Measurements from ENCODE around the gene ONECUT1.

DNA sequence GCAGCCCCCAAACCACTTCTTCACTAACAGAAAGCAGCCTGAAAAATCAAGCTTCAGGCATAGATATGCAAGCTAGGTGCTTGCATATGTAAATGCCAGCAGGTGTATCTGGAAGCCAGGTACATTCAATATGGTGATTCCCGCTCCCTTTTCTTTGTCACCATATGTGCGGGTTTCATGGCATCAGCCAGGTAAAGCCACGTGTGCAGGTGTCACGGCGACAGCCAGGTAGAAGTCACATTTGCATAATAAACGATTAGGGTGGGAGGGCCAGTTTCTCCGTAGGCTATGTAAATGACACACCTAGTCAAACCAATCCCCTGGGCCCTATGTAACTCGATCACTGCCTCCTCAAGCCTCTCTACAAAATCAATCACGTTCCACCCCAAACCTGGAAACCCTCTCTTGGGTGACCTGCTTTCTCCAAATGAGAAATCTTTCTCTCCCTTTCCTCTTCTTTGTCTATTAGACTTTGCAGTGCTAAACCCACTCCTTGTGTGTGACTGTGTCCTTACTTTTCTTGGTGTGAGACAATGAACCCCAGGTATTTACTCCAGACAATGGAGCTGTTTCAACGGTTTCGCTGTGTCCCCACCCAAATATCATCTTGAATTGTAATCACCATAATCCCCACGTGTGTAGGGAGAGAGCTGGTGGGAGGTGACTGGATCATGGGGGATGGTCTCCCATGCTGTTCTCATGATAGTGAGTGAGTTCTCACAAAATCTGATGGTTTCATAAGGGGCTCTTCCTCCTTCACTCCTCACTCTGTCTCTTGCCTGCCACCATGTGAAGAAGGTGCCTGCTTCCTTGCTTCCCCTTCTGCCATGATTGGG is 44.6 kb downstream of the ONECUT1 start:
- TF ChIP-seq, protein P1, sequence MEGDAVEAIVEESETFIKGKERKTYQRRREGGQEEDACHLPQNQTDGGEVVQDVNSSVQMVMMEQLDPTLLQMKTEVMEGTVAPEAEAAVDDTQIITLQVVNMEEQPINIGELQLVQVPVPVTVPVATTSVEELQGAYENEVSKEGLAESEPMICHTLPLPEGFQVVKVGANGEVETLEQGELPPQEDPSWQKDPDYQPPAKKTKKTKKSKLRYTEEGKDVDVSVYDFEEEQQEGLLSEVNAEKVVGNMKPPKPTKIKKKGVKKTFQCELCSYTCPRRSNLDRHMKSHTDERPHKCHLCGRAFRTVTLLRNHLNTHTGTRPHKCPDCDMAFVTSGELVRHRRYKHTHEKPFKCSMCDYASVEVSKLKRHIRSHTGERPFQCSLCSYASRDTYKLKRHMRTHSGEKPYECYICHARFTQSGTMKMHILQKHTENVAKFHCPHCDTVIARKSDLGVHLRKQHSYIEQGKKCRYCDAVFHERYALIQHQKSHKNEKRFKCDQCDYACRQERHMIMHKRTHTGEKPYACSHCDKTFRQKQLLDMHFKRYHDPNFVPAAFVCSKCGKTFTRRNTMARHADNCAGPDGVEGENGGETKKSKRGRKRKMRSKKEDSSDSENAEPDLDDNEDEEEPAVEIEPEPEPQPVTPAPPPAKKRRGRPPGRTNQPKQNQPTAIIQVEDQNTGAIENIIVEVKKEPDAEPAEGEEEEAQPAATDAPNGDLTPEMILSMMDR (IDR thresholded peaks at IDR 0.05) = no peak
- TF ChIP-seq POLR2A (IDR thresholded peaks at IDR 0.05) = no peak
